Measurements from ENCODE around the gene TMEM247.

- TF ChIP-seq POLR2AphosphoS5 (IDR thresholded peaks at IDR 0.05; ENCODE audit: low read depth, low read length) (no peak), REST (IDR thresholded peaks at IDR 0.05; ENCODE audit: insufficient read depth in 1 of 2, low read depth in 2 of 2, low read length in 2 of 2) (no peak)
Observed at GRCh38 chr2:46503686-46504085, 24.3 kb downstream of the TMEM247 start.

Data from PFSK-1 (cell line).